Vagina (tissue), 2 donors: ENCODE results near the gene KHNYN. TPM values are rescaled to one million over a fixed set of nuclear protein-coding genes. Genes with fewer than 3 reads are reported as not detected.

Experiments
- DNase-seq, 2 donors: peaks; one replicate each; pipeline ENCODE4 v3.0.0-alpha.2; 2017; ENCODE audit errors: extremely low spot score in 2 of 2
- H3K27ac ChIP-seq: fragments of 200-600 bp; sonication (generic); one replicate; pipeline ENCODE4 v1.5.1; 2019
- H3K27me3 ChIP-seq: fragments of 200-600 bp; sonication (generic); one replicate; pipeline ENCODE4 v1.5.1; 2019
- H3K36me3 ChIP-seq, 2 donors: fragments of 200-600 bp; sonication (generic); one replicate each; pipeline ENCODE4 v1.5.1; 2017 to 2019
- H3K4me1 ChIP-seq: fragments of 200-600 bp; sonication (generic); one replicate; pipeline ENCODE4 v1.5.1; 2019
- H3K4me3 ChIP-seq, 2 donors: fragments of 200-600 bp; sonication (generic); 1 replicate in 1 of 2; 2 replicates in 1 of 2; pipeline ENCODE4 v1.5.1; 2016 to 2019
- H3K9me3 ChIP-seq: fragments of 200-600 bp; sonication (generic); one replicate; pipeline ENCODE4 v1.5.1; 2019
- POLR2A ChIP-seq, 2 donors: fragments of 450-650 bp; IDR thresholded peaks; one replicate each; pipeline ENCODE4 v1.6.1; 2017; ENCODE audit warnings: antibody characterized with exemption in 2 of 2, mild to moderate bottlenecking in 2 of 2, moderate library complexity in 2 of 2
- POLR2AphosphoS5 ChIP-seq, 2 donors: sonication (generic); formaldehyde crosslinking; IDR thresholded peaks; one replicate each; pipeline ENCODE4 v1.9.0; 2017; ENCODE audit warnings: antibody characterized with exemption in 2 of 2, mild to moderate bottlenecking in 2 of 2, low read depth in 1 of 2; ENCODE audit not compliant: insufficient read depth in 1 of 2
- intact Hi-C: fragments of 100-400 bp; cut with DNase I; formaldehyde crosslinking; loops from one replicate; pipeline ENCODE4 v1.15.1; 2023
- total RNA-seq: library from RNA; depleted of rRNA; stranded (reverse); fragments of >200 nt; gene quantifications from one replicate; pipeline ENCODE4 v1.2.3, GENCODE V29; 2016
- TF ChIP-seq, protein P1 (sequence below), 3 experiments: fragments of 450-650 bp in 2 of 3; fragments of 200-600 bp in 1 of 3; sonication (generic) in 1 of 3; IDR thresholded peaks; one replicate each; pipeline ENCODE4 v1.5.1; 2017 to 2019; ENCODE audit warnings: antibody characterized with exemption in 3 of 3, mild to moderate bottlenecking in 2 of 3, moderate library complexity in 2 of 3

Gene KHNYN
- total RNA-seq: 41.7 TPM

DNA sequence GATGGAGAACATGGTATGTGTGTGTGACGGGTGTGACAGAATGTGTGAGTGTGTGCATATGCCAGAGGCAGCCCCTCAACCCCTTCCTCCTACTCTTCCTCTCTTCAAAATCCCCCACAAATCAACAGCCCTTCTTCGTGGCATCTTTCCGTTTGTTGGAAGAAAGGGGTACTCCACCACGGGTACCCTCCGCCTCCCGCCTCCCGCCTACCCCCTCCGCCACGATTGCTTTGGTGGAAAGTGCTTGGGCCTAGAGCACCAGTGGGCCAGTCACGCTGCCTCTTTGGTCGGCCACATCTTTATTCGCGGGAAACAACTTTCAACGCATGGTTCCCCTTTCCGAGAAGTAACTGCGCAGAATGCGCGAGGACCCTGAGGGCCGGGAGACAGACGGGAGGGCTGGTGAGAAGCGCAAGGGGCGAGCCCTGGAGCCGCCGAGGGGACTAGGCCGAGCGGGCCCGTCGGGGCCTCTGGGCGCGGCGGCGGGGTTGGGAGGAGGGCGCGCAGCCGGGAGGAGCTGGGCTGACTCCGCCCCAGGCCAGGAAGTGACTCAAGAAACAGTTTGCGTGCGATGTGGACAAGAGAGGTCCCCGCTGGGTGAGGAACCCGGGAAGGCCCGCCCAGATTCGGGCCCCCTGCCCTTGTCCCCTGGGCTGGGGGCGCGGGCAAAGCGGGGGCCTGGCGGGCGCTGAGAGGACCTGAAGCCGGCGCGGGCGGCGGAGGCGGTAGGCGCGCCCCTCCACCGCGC lies at the start of gene KHNYN, which contains the start of gene CBLN3:
Gene KHNYN, plus strand, starts transcription at position 560 of the 748 bp plus-strand sequence. CDS start 777 bp downstream, outside the sequence.
Gene CBLN3, minus strand, starts transcription at position 274 of the 748 bp plus-strand sequence. CDS start 614 bp downstream, outside the sequence.
- Histone ChIP-seq H3K9me3 (no peaks in the 10 kb centered on the region), H3K27ac (peak within 1 kb of the TSS; percentile 92), H3K27me3 (no peaks in the 10 kb centered on the region), H3K4me1 (peaks cover 64% of the 10 kb centered on the region), H3K4me3 (peak within 1 kb of the TSS; percentile 72 to 93), H3K36me3 (peaks cover 0 to 23% of the 10 kb centered on the region in 2 donors)
- DNase-seq: peak; percentile 95 to 96
- TF ChIP-seq, protein P1, sequence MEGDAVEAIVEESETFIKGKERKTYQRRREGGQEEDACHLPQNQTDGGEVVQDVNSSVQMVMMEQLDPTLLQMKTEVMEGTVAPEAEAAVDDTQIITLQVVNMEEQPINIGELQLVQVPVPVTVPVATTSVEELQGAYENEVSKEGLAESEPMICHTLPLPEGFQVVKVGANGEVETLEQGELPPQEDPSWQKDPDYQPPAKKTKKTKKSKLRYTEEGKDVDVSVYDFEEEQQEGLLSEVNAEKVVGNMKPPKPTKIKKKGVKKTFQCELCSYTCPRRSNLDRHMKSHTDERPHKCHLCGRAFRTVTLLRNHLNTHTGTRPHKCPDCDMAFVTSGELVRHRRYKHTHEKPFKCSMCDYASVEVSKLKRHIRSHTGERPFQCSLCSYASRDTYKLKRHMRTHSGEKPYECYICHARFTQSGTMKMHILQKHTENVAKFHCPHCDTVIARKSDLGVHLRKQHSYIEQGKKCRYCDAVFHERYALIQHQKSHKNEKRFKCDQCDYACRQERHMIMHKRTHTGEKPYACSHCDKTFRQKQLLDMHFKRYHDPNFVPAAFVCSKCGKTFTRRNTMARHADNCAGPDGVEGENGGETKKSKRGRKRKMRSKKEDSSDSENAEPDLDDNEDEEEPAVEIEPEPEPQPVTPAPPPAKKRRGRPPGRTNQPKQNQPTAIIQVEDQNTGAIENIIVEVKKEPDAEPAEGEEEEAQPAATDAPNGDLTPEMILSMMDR (IDR thresholded peaks at IDR 0.05): no peak
- TF ChIP-seq POLR2AphosphoS5 (IDR thresholded peaks at IDR 0.05; ENCODE audit: insufficient read depth in 1 of 2, low read depth in 1 of 2): peak in 1 of 2 donors; percentile 99
- peak in 1 of 2 donors; percentile 93 for TF ChIP-seq POLR2A (IDR thresholded peaks at IDR 0.05)
- intact Hi-C loops: loop anchor here (2.0 to 5.0 kb wide), 2 partner anchors 63 to 187 kb away; partner anchors contain the start of gene TINF2

DNA sequence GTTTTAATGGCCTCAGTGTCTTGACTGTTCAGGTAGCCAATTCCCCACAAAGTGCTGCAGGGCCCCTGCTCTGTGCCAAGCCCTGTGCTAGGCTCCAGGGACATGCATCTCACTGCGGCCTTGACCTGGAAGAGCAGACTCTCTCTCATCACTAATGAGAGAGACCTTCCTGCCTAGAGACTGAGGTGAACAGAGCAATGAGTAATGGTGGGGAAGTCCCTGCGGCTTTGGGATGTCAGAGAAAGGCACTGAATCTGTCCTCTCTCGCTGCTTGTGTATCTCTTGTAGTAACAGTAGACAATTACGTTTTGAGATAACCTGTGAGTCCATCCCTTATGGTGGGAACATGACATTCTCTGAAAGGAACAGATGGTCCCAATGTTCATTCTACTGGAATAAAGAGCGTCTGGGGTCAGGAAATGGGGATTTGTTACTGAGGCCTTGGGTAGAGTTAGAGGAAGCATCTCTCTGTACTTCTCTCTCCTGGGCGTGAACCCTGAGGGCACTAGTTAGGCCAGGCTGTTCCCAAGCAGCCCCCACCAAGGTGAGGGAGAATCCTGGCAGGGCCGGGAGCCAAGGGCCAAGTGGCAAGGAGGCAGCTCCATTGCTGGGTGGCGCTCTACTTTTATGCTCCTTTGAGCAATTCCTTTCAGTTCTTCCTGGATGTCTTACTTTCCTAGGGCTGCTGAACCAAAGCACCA lies 48.2 kb upstream of the KHNYN start:
- TF ChIP-seq POLR2AphosphoS5 (IDR thresholded peaks at IDR 0.05; ENCODE audit: insufficient read depth in 1 of 2, low read depth in 1 of 2) (no peak), POLR2A (IDR thresholded peaks at IDR 0.05) (no peak)
- TF ChIP-seq, protein P1 (IDR thresholded peaks at IDR 0.05): no peak

DNA sequence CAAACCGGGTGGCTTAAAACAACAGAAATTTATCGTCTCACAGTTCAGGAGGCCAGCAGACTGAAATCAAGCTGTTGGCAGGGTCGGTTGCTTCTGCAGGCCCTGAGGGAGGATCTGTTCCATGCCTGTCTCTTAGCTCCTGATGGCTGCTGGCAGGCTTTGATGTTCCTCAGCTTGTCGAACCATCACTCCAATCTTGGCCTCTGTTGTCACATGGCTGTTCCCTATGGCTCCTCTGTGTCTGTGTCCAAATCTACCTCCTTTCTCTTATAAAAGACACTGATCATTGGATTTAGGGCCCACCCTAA lies 47.7 kb upstream of the KHNYN start:
- DNase-seq: no peak
- intact Hi-C loops: no loop called here
- no peak overlapping the region for H3K27ac ChIP-seq

More for the DNA sequence above, 48.2 kb upstream of the KHNYN start:
- peaks cover 0 to 3% of the 10 kb centered on the region in 2 donors for H3K36me3 ChIP-seq
- no peaks in the 10 kb centered on the region for H3K27me3 ChIP-seq
- peaks cover 23% of the 10 kb centered on the region for H3K4me1 ChIP-seq
- H3K27ac ChIP-seq: no peak overlapping the region
- intact Hi-C loops: no loop called here
- no peak overlapping the region for H3K4me3 ChIP-seq
- H3K9me3 ChIP-seq: no peaks in the 10 kb centered on the region
- no peak for DNase-seq

GRCh38 chr14:24384169-24384568 lies 45.6 kb upstream of the KHNYN start:
- no peak overlapping the region for H3K4me3 ChIP-seq
- no peak for TF ChIP-seq POLR2AphosphoS5 (IDR thresholded peaks at IDR 0.05; ENCODE audit: insufficient read depth in 1 of 2, low read depth in 1 of 2)
- no peak for TF ChIP-seq POLR2A (IDR thresholded peaks at IDR 0.05)
- TF ChIP-seq, protein P1 (IDR thresholded peaks at IDR 0.05): no peak
- peaks cover 17% of the 10 kb centered on the region for H3K4me1 ChIP-seq
- DNase-seq: no peak
- H3K36me3 ChIP-seq: no peaks in the 10 kb centered on the region
- intact Hi-C loops: no loop called here
- H3K27me3 ChIP-seq: no peaks in the 10 kb centered on the region
- no peak overlapping the region for H3K27ac ChIP-seq
- H3K9me3 ChIP-seq: no peaks in the 10 kb centered on the region

More for the DNA sequence above, 47.7 kb upstream of the KHNYN start:
- H3K27me3 ChIP-seq: no peaks in the 10 kb centered on the region
- TF ChIP-seq POLR2A (IDR thresholded peaks at IDR 0.05) (no peak), POLR2AphosphoS5 (IDR thresholded peaks at IDR 0.05; ENCODE audit: insufficient read depth in 1 of 2, low read depth in 1 of 2) (no peak)
- TF ChIP-seq, protein P1 (IDR thresholded peaks at IDR 0.05): no peak
- H3K4me1 ChIP-seq: peaks cover 18% of the 10 kb centered on the region
- no peaks in the 10 kb centered on the region for H3K9me3 ChIP-seq
- no peak overlapping the region for H3K4me3 ChIP-seq
- no peaks in the 10 kb centered on the region for H3K36me3 ChIP-seq
